Ishikawa (cell line): ENCODE results near the gene DCLK1.

Source experiments
- FOXM1 ChIP-seq: IDR thresholded peaks from 2 replicates; pipeline ENCODE4 v1.6.1; 2012; ENCODE audit warnings: low read depth, borderline replicate concordance
- RAD21 ChIP-seq: IDR thresholded peaks from 2 replicates; pipeline ENCODE4 v1.6.1; 2012; ENCODE audit warnings: low read depth
- YY1 ChIP-seq: IDR thresholded peaks from 2 replicates; pipeline ENCODE4 v1.6.1; 2012; ENCODE audit warnings: low read depth
- TF ChIP-seq, protein P1 (sequence below): IDR thresholded peaks from 2 replicates; pipeline ENCODE4 v1.6.1; 2012

DNA sequence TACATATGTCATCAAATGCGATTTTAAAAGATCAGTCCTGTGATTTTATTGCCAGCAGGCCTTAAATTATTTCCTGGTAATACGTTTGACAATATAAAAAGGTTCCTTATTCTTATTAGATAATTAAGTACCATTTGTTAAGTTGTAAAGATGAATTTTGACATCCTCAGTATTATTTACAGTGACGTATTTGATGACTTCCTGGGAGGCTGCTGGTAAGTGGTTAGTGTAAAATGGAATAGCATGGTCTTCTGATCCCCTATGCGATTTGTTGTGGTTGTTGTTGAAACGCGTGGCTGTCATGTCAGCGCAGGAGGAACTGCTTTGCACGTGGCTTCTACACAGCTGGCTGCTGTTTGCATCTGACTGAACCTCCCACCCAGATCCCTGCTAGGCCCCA is 99.7 kb downstream of the DCLK1 start:
- no peak for TF ChIP-seq RAD21
- TF ChIP-seq YY1 = no peak
- TF ChIP-seq, protein P1, sequence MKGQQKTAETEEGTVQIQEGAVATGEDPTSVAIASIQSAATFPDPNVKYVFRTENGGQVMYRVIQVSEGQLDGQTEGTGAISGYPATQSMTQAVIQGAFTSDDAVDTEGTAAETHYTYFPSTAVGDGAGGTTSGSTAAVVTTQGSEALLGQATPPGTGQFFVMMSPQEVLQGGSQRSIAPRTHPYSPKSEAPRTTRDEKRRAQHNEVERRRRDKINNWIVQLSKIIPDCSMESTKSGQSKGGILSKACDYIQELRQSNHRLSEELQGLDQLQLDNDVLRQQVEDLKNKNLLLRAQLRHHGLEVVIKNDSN = no peak
- no peak for TF ChIP-seq FOXM1
